IPS-18c (cell line): Measurements from ENCODE around the gene ZNF382.

ENCODE experiments used
- H3K4me3 ChIP-seq: 2 replicates; pipeline ENCODE4 v1.7.0; 2013; ENCODE audit warnings: low read depth, mild to moderate bottlenecking, low read length, moderate library complexity; ENCODE audit not compliant: insufficient read depth
- H3K9me3 ChIP-seq: one replicate; pipeline ENCODE4 v1.6.1; 2013; ENCODE audit warnings: mild to moderate bottlenecking, low read length, moderate library complexity; ENCODE audit not compliant: control insufficient read depth, insufficient read depth

The ZNF382 gene

DNA sequence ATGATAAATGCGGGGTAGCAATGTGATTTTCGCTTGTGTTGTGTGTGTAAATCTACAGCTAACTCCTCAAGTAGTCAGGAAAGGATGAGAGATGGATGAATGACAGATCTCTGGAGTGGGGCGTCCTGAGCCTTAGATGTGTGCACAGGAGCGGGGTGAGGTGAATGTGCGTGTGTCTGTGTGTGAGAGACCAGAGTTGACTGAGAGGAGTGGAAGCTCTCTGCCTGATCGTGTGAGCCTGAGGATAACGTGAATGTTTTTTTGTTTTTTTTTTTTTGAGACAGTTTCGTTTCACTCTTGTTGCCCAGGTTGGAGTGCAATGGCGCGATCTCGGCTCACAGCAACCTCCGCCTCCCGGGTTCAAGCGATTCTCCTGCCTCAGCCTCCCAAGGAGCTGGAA is 60.7 kb downstream of the ZNF382 start:
- Histone ChIP-seq H3K4me3 (peak overlapping the region; percentile 94; the same call in 1 of the 2 replicates), H3K9me3 (peaks cover 3% of the 10 kb centered on the region)

GRCh38 chr19:36668646-36669045 is 63.5 kb downstream of the ZNF382 start:
- peaks cover 3% of the 10 kb centered on the region for H3K9me3 ChIP-seq
- no peak overlapping the region; the same call in 1 of the 2 replicates for H3K4me3 ChIP-seq

- Histone ChIP-seq H3K4me3 (no peak overlapping the region), H3K9me3 (no peaks in the 10 kb centered on the region)
Measured at GRCh38 chr19:36672368-36672767, 67.3 kb downstream of the ZNF382 start.

GRCh38 chr19:36674201-36674600 is 69.1 kb downstream of the ZNF382 start:
- H3K4me3 ChIP-seq: no peak overlapping the region

GRCh38 chr19:36679455-36679854 is 74.3 kb downstream of the ZNF382 start:
- Histone ChIP-seq H3K9me3 (no peaks in the 10 kb centered on the region), H3K4me3 (no peak overlapping the region)

More at GRCh38 chr19:36674201-36674600, 69.1 kb downstream of the ZNF382 start:
- H3K9me3 ChIP-seq: no peaks in the 10 kb centered on the region
